ENCODE data around the gene WSB1. TPM values are rescaled to one million over a fixed set of nuclear protein-coding genes. Genes with fewer than 3 reads are reported as not detected.

The WSB1 gene
- total RNA-seq, 1 experiment from 2014 or later: 35.1 TPM

- Histone ChIP-seq H3K36me3 (ENCODE audit: low read depth, low read length) (peaks cover 48% of the 10 kb centered on the region), H3K4me2 (ENCODE audit: low read length) (no peak overlapping the region), H3K4me1 (ENCODE audit: insufficient read depth, low read length) (no peaks in the 10 kb centered on the region), H3K79me2 (ENCODE audit: low read length) (peaks cover 13% of the 10 kb centered on the region; the same call in 1 of the 2 replicates), H3K27me3 (ENCODE audit: low read length) (no peaks in the 10 kb centered on the region), H3K4me3 (ENCODE audit: low read length) (no peak overlapping the region), H3K27ac (ENCODE audit: low read length) (no peak overlapping the region), H2AFZ (ENCODE audit: low read length) (no peak overlapping the region), H4K20me1 (ENCODE audit: low read length) (no peaks in the 10 kb centered on the region), H3F3A (ENCODE audit: low read length, unreplicated experiment) (no peaks in the 10 kb centered on the region), H3K9me2 (replicated peaks; ENCODE audit: low read length) (no peaks in the 10 kb centered on the region), H3K9ac (ENCODE audit: low read length) (no peak overlapping the region), H3K9me3 (ENCODE audit: low read length) (no peaks in the 10 kb centered on the region)
- TF ChIP-seq EZH2 (IDR thresholded peaks at IDR 0.05; ENCODE audit: low read length, unreplicated experiment): no peak
- TF ChIP-seq, protein P1, sequence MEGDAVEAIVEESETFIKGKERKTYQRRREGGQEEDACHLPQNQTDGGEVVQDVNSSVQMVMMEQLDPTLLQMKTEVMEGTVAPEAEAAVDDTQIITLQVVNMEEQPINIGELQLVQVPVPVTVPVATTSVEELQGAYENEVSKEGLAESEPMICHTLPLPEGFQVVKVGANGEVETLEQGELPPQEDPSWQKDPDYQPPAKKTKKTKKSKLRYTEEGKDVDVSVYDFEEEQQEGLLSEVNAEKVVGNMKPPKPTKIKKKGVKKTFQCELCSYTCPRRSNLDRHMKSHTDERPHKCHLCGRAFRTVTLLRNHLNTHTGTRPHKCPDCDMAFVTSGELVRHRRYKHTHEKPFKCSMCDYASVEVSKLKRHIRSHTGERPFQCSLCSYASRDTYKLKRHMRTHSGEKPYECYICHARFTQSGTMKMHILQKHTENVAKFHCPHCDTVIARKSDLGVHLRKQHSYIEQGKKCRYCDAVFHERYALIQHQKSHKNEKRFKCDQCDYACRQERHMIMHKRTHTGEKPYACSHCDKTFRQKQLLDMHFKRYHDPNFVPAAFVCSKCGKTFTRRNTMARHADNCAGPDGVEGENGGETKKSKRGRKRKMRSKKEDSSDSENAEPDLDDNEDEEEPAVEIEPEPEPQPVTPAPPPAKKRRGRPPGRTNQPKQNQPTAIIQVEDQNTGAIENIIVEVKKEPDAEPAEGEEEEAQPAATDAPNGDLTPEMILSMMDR (conservative IDR thresholded peaks at IDR 0.05; ENCODE audit: low read depth, low read length): no peak
- TF ChIP-seq EZH2phosphoT487 (IDR thresholded peaks at IDR 0.05; ENCODE audit: borderline replicate concordance, low read length): no peak
- ChIA-PET POLR2A (ENCODE audit: unreplicated experiment) (interaction anchor here (0.5 kb wide), 1 partner anchor 10 kb away, joined by 5 read pairs; no protein-coding TSS in a partner anchor), CTCF (no interaction called here)
- ATAC-seq: no peak
- intact Hi-C loops (cut with micrococcal nuclease): no loop called here
- BruUV-seq (replicated peaks): no TSS peak
- DNase-seq: no peak
Measured at GRCh38 chr17:27310565-27311110, 16.7 kb downstream of the WSB1 start.

DNA sequence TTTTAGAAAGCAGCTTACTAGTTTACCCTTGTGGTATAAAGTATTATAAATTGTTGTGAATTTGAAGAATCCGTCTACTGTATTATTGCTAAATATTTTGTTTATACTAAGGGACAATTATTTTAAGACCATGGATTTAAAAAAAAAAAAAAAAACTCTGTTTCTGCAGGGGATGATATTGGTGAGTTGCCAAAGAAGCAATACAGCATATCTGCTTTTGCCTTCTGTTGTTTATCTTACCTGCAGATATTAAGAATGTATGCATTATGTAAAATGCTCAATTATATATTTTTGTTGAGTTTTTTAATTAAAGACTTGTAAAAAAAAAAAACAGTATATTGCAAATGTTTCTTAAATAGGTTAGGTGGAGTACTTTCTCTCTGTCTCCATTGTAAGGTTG is 19.4 kb downstream of the WSB1 start:
- BruUV-seq (replicated peaks): no TSS peak
- Histone ChIP-seq H3K4me2 (ENCODE audit: low read length) (no peak overlapping the region), H4K20me1 (ENCODE audit: low read length) (no peaks in the 10 kb centered on the region), H3K27me3 (ENCODE audit: low read length) (no peaks in the 10 kb centered on the region), H3K79me2 (ENCODE audit: low read length) (no peaks in the 10 kb centered on the region), H2AFZ (ENCODE audit: low read length) (no peak overlapping the region), H3K9ac (ENCODE audit: low read length) (no peak overlapping the region), H3K36me3 (ENCODE audit: low read depth, low read length) (peaks cover 47% of the 10 kb centered on the region), H3K9me3 (ENCODE audit: low read length) (no peaks in the 10 kb centered on the region), H3F3A (ENCODE audit: low read length, unreplicated experiment) (no peaks in the 10 kb centered on the region), H3K9me2 (replicated peaks; ENCODE audit: low read length) (no peaks in the 10 kb centered on the region), H3K27ac (ENCODE audit: low read length) (no peak overlapping the region), H3K4me3 (ENCODE audit: low read length) (no peak overlapping the region), H3K4me1 (ENCODE audit: insufficient read depth, low read length) (no peaks in the 10 kb centered on the region)
- DNase-seq (no peak), ATAC-seq (no peak)
- TF ChIP-seq, protein P1 (conservative IDR thresholded peaks at IDR 0.05; ENCODE audit: low read depth, low read length): no peak
- no peak for TF ChIP-seq EZH2phosphoT487 (IDR thresholded peaks at IDR 0.05; ENCODE audit: borderline replicate concordance, low read length)
- no peak for TF ChIP-seq EZH2 (IDR thresholded peaks at IDR 0.05; ENCODE audit: low read length, unreplicated experiment)
- CTCF ChIA-PET: no interaction called here
- POLR2A ChIA-PET (ENCODE audit: unreplicated experiment): interaction anchor here (0.5 kb wide), 1 partner anchor 18 kb away, joined by 3 read pairs; no protein-coding TSS in a partner anchor
- intact Hi-C loops (cut with micrococcal nuclease): no loop called here

- Histone ChIP-seq H3F3A (ENCODE audit: low read length, unreplicated experiment) (no peaks in the 10 kb centered on the region), H3K79me2 (ENCODE audit: low read length) (no peaks in the 10 kb centered on the region), H3K4me1 (ENCODE audit: insufficient read depth, low read length) (no peaks in the 10 kb centered on the region), H3K27me3 (ENCODE audit: low read length) (no peaks in the 10 kb centered on the region), H3K4me2 (ENCODE audit: low read length) (no peak overlapping the region), H3K9me3 (ENCODE audit: low read length) (no peaks in the 10 kb centered on the region), H3K9ac (ENCODE audit: low read length) (no peak overlapping the region), H2AFZ (ENCODE audit: low read length) (no peak overlapping the region), H3K27ac (ENCODE audit: low read length) (no peak overlapping the region), H4K20me1 (ENCODE audit: low read length) (no peaks in the 10 kb centered on the region), H3K4me3 (ENCODE audit: low read length) (no peak overlapping the region), H3K9me2 (replicated peaks; ENCODE audit: low read length) (no peaks in the 10 kb centered on the region), H3K36me3 (ENCODE audit: low read depth, low read length) (peaks cover 36% of the 10 kb centered on the region)
- BruUV-seq (replicated peaks): no TSS peak
- ATAC-seq (no peak), DNase-seq (no peak)
- intact Hi-C loops (cut with micrococcal nuclease): no loop called here
- ChIA-PET POLR2A (ENCODE audit: unreplicated experiment) (no interaction called here), CTCF (no interaction called here)
- no peak for TF ChIP-seq EZH2phosphoT487 (IDR thresholded peaks at IDR 0.05; ENCODE audit: borderline replicate concordance, low read length)
- TF ChIP-seq EZH2 (IDR thresholded peaks at IDR 0.05; ENCODE audit: low read length, unreplicated experiment): no peak
- TF ChIP-seq, protein P1 (conservative IDR thresholded peaks at IDR 0.05; ENCODE audit: low read depth, low read length): no peak
Measured at GRCh38 chr17:27315322-27315721, 21.4 kb downstream of the WSB1 start.
